ENCODE data around the gene SPECC1. TPM values are rescaled to one million over a fixed set of nuclear protein-coding genes. Genes with fewer than 3 reads are reported as not detected.

The SPECC1 gene
- total and polyA plus RNA-seq, 2 of the 13 experiments (the other 11 are each of a cell fraction or from before 2014, with no cell fraction given) = 2.3 to 6.9 TPM

DNA sequence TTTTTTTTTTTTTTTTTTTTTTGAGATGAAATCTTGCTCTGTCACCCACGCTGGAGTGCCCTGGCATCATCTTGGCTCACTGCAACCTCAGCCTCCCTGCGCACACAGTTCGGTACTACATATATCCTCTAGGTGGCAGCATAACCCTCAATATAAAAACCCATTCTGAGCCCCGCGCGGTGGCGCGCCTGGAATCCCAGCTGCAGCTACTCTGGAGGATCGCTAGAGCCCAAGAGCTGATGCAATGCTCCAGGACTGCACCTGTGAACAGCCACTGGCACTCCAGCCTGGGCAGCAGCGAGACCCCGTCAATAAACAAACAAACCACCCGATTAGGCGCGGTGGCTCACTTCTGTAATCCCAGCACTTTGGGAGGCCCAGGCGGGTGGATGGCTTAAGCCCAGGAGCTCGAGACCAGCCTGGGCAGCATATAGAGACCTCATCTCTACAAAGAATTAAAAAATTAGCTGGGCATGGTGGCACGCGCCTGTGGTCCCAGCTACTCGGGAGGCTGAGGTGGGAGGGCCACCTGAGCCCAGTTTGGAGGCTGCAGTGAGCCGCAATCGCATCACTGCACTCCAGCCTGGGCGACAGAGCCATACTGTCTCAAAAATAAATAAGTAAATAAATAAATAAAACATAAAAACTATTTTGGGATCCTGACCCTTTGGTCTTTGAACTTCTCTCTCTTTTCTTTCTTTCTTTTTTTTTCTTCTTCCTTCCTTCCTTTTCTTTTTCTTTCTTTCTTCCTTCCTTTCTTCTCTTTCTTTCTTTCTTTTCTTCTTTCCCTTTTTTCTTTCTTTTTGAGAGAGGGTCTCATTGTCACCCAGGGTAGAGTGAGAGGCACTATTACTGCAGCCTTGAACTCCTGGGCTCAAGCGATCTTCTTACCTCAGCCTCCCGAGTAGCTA is 16.1 kb upstream of the SPECC1 start (continued):
- TF ChIP-seq CBX2 (IDR thresholded peaks at IDR 0.05; ENCODE audit: low read depth, low read length) = no peak
- TF ChIP-seq CBX2 (CRISPR knock-in tag; IDR thresholded peaks at IDR 0.05; ENCODE audit: low read depth) = no peak
- no peak for TF ChIP-seq ZNF24 (IDR thresholded peaks at IDR 0.05)
- no peak for TF ChIP-seq PAX8 (CRISPR knock-in tag; IDR thresholded peaks at IDR 0.05; ENCODE audit: borderline replicate concordance)
- peak; percentile 20; the same call in 1 of the 2 replicates for TF ChIP-seq SAP130 (CRISPR knock-in tag; IDR thresholded peaks at IDR 0.05; ENCODE audit: low read depth)
- TF ChIP-seq ZNF329 (CRISPR knock-in tag; IDR thresholded peaks at IDR 0.05; ENCODE audit: low read depth) = no peak
- TF ChIP-seq, protein P1, sequence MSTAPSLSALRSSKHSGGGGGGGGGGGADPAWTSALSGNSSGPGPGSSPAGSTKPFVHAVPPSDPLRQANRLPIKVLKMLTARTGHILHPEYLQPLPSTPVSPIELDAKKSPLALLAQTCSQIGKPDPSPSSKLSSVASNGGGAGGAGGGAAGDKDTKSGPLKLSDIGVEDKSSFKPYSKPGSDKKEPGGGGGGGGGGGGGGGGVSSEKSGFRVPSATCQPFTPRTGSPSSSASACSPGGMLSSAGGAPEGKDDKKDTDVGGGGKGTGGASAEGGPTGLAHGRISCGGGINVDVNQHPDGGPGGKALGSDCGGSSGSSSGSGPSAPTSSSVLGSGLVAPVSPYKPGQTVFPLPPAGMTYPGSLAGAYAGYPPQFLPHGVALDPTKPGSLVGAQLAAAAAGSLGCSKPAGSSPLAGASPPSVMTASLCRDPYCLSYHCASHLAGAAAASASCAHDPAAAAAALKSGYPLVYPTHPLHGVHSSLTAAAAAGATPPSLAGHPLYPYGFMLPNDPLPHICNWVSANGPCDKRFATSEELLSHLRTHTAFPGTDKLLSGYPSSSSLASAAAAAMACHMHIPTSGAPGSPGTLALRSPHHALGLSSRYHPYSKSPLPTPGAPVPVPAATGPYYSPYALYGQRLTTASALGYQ (CRISPR knock-in tag; IDR thresholded peaks at IDR 0.05) = no peak
- TF ChIP-seq, protein P2, sequence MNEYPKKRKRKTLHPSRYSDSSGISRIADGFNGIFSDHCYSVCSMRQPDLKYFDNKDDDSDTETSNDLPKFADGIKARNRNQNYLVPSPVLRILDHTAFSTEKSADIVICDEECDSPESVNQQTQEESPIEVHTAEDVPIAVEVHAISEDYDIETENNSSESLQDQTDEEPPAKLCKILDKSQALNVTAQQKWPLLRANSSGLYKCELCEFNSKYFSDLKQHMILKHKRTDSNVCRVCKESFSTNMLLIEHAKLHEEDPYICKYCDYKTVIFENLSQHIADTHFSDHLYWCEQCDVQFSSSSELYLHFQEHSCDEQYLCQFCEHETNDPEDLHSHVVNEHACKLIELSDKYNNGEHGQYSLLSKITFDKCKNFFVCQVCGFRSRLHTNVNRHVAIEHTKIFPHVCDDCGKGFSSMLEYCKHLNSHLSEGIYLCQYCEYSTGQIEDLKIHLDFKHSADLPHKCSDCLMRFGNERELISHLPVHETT (CRISPR knock-in tag; conservative IDR thresholded peaks at IDR 0.05) = no peak
- TF ChIP-seq, protein P3, sequence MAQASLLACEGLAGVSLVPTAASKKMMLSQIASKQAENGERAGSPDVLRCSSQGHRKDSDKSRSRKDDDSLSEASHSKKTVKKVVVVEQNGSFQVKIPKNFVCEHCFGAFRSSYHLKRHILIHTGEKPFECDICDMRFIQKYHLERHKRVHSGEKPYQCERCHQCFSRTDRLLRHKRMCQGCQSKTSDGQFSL (CRISPR knock-in tag; IDR thresholded peaks at IDR 0.05) = no peak
- TF ChIP-seq, protein P4, sequence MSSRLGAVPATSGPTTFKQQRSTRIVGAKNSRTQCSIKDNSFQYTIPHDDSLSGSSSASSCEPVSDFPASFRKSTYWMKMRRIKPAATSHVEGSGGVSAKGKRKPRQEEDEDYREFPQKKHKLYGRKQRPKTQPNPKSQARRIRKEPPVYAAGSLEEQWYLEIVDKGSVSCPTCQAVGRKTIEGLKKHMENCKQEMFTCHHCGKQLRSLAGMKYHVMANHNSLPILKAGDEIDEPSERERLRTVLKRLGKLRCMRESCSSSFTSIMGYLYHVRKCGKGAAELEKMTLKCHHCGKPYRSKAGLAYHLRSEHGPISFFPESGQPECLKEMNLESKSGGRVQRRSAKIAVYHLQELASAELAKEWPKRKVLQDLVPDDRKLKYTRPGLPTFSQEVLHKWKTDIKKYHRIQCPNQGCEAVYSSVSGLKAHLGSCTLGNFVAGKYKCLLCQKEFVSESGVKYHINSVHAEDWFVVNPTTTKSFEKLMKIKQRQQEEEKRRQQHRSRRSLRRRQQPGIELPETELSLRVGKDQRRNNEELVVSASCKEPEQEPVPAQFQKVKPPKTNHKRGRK (CRISPR knock-in tag; IDR thresholded peaks at IDR 0.05) = peak; percentile 66; the same call in 1 of the 2 replicates
- peak; percentile 63 for TF ChIP-seq GATAD2A (CRISPR knock-in tag; IDR thresholded peaks at IDR 0.05)
- no peak for TF ChIP-seq ZNF879 (CRISPR knock-in tag; IDR thresholded peaks at IDR 0.05)
- TF ChIP-seq, protein P5, sequence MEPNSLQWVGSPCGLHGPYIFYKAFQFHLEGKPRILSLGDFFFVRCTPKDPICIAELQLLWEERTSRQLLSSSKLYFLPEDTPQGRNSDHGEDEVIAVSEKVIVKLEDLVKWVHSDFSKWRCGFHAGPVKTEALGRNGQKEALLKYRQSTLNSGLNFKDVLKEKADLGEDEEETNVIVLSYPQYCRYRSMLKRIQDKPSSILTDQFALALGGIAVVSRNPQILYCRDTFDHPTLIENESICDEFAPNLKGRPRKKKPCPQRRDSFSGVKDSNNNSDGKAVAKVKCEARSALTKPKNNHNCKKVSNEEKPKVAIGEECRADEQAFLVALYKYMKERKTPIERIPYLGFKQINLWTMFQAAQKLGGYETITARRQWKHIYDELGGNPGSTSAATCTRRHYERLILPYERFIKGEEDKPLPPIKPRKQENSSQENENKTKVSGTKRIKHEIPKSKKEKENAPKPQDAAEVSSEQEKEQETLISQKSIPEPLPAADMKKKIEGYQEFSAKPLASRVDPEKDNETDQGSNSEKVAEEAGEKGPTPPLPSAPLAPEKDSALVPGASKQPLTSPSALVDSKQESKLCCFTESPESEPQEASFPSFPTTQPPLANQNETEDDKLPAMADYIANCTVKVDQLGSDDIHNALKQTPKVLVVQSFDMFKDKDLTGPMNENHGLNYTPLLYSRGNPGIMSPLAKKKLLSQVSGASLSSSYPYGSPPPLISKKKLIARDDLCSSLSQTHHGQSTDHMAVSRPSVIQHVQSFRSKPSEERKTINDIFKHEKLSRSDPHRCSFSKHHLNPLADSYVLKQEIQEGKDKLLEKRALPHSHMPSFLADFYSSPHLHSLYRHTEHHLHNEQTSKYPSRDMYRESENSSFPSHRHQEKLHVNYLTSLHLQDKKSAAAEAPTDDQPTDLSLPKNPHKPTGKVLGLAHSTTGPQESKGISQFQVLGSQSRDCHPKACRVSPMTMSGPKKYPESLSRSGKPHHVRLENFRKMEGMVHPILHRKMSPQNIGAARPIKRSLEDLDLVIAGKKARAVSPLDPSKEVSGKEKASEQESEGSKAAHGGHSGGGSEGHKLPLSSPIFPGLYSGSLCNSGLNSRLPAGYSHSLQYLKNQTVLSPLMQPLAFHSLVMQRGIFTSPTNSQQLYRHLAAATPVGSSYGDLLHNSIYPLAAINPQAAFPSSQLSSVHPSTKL (CRISPR knock-in tag; IDR thresholded peaks at IDR 0.05) = peak; percentile 33; the same call in 1 of the 2 replicates
- no peak for TF ChIP-seq ZBTB8A (CRISPR knock-in tag; IDR thresholded peaks at IDR 0.05; ENCODE audit: borderline replicate concordance, low read depth)
- TF ChIP-seq, protein P6, sequence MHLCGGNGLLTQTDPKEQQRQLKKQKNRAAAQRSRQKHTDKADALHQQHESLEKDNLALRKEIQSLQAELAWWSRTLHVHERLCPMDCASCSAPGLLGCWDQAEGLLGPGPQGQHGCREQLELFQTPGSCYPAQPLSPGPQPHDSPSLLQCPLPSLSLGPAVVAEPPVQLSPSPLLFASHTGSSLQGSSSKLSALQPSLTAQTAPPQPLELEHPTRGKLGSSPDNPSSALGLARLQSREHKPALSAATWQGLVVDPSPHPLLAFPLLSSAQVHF (CRISPR knock-in tag; IDR thresholded peaks at IDR 0.05) = no peak
- TF ChIP-seq ZKSCAN8 (CRISPR knock-in tag; IDR thresholded peaks at IDR 0.05; ENCODE audit: borderline replicate concordance) = no peak
- no peak for TF ChIP-seq SAFB2 (CRISPR knock-in tag; IDR thresholded peaks at IDR 0.05; ENCODE audit: borderline replicate concordance, low read depth)
